ENCODE measurements around the gene NRIP1.

The NRIP1 gene

DNA sequence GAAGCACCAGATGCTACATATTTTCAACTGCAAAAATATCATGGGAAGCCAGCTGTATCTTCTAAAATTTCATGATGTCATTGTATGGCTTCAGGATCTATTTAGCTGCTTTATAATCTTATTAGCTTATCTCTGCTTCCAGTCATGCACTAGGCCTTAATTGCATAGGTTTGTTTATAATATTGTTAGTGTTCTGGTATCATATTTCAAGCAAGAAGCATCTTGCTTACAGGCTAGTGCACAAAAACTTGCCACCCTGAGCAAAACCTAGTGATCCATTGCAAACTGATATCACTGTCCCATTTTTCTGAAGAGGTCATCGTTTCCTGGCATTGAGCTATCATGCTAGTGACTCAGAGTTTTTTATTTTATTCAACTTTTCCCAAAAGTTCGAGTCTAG, 15.7 kb upstream of the NRIP1 start:
- DNase-seq: no peak
- H3F3A ChIP-seq (ENCODE audit: insufficient read depth, low read length): no peaks in the 10 kb centered on the region
- TF ChIP-seq EZH2phosphoT487 (IDR thresholded peaks at IDR 0.05; ENCODE audit: low read length): no peak
- no peak for TF ChIP-seq EZH2 (optimal IDR thresholded peaks at IDR 0.05; ENCODE audit: low read depth, low read length)
- TF ChIP-seq, protein P1, sequence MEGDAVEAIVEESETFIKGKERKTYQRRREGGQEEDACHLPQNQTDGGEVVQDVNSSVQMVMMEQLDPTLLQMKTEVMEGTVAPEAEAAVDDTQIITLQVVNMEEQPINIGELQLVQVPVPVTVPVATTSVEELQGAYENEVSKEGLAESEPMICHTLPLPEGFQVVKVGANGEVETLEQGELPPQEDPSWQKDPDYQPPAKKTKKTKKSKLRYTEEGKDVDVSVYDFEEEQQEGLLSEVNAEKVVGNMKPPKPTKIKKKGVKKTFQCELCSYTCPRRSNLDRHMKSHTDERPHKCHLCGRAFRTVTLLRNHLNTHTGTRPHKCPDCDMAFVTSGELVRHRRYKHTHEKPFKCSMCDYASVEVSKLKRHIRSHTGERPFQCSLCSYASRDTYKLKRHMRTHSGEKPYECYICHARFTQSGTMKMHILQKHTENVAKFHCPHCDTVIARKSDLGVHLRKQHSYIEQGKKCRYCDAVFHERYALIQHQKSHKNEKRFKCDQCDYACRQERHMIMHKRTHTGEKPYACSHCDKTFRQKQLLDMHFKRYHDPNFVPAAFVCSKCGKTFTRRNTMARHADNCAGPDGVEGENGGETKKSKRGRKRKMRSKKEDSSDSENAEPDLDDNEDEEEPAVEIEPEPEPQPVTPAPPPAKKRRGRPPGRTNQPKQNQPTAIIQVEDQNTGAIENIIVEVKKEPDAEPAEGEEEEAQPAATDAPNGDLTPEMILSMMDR (IDR thresholded peaks at IDR 0.05; ENCODE audit: low read length): no peak

DNA sequence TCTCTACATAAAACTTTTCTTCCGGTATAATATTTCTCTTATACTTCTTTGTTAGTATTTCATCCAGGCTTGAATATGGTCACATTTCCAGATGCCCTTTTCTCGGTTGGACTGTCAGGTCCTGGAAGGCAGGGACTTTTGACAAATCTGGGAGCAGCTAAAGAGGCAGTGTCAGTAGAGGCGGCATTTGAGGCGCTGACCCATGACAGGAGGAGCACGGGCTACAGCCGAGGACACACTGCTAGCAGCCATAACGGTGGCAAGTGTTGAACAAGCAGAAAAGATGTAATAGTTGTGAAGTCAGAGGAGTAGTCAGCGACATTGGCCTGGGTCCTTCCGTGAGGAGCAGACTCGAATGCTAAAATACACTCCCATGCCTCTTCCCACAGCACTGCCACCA, 14.5 kb upstream of the NRIP1 start:
- H3K27me3 ChIP-seq (replicated peaks; ENCODE audit: insufficient read depth, low read length): no peaks in the 10 kb centered on the region
- no peak overlapping the region for H2AFZ ChIP-seq (ENCODE audit: low read length)
- no peak for TF ChIP-seq EZH2phosphoT487 (IDR thresholded peaks at IDR 0.05; ENCODE audit: low read length)
- H3K27ac ChIP-seq (ENCODE audit: low read length): no peak overlapping the region
- no peak for DNase-seq
- H3K79me2 ChIP-seq (ENCODE audit: low read length): no peaks in the 10 kb centered on the region
- no peak overlapping the region for H3K9ac ChIP-seq (ENCODE audit: low read length)
- no peaks in the 10 kb centered on the region for H4K20me1 ChIP-seq (ENCODE audit: insufficient read depth, low read length)
- H3F3A ChIP-seq (ENCODE audit: insufficient read depth, low read length): no peaks in the 10 kb centered on the region
- no peaks in the 10 kb centered on the region for H3K9me2 ChIP-seq (replicated peaks; ENCODE audit: insufficient read depth, low read length)
- H3K9me3 ChIP-seq (replicated peaks; ENCODE audit: insufficient read depth, low read length): no peaks in the 10 kb centered on the region
- no peak overlapping the region for H3K4me3 ChIP-seq (ENCODE audit: low read length)
- no peak overlapping the region for H3K4me2 ChIP-seq (ENCODE audit: low read depth, low read length)
- H3K4me1 ChIP-seq (ENCODE audit: low read length): no peaks in the 10 kb centered on the region
- no peaks in the 10 kb centered on the region for H3K36me3 ChIP-seq (replicated peaks; ENCODE audit: insufficient read depth, low read length)

More for the DNA sequence above, 15.7 kb upstream of the NRIP1 start:
- no peaks in the 10 kb centered on the region for H3K4me1 ChIP-seq (ENCODE audit: low read length)
- H3K4me3 ChIP-seq (ENCODE audit: low read length): no peak overlapping the region
- H3K9me2 ChIP-seq (replicated peaks; ENCODE audit: insufficient read depth, low read length): no peaks in the 10 kb centered on the region
- no peak overlapping the region for H3K27ac ChIP-seq (ENCODE audit: low read length)
- no peaks in the 10 kb centered on the region for H3K27me3 ChIP-seq (replicated peaks; ENCODE audit: insufficient read depth, low read length)
- no peaks in the 10 kb centered on the region for H4K20me1 ChIP-seq (ENCODE audit: insufficient read depth, low read length)
- no peak overlapping the region for H3K4me2 ChIP-seq (ENCODE audit: low read depth, low read length)
- no peak overlapping the region for H2AFZ ChIP-seq (ENCODE audit: low read length)
- no peaks in the 10 kb centered on the region for H3K36me3 ChIP-seq (replicated peaks; ENCODE audit: insufficient read depth, low read length)
- H3K9me3 ChIP-seq (replicated peaks; ENCODE audit: insufficient read depth, low read length): no peaks in the 10 kb centered on the region
- no peak overlapping the region for H3K9ac ChIP-seq (ENCODE audit: low read length)
- H3K79me2 ChIP-seq (ENCODE audit: low read length): no peaks in the 10 kb centered on the region

DNA sequence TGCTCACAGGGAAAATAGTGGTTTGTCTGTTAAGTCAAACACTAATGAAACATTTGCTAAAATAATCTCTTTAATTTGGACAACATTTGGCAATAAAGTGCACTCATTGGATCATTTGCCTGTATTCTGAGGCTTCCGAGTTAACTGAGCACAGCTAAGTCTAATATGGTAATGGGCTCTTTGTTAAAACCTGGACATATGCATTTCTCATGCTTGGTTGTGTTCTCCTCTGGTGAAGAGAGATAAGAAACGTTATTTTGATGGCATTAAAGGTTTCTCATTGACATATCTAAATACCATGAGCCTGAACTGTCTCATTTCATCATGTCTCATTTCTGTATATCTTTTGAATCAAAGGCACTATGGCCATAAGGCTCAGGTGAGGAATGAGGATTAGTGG, 13.4 kb upstream of the NRIP1 start:
- Histone ChIP-seq H3K4me3 (ENCODE audit: low read length) (no peak overlapping the region), H3F3A (ENCODE audit: insufficient read depth, low read length) (no peaks in the 10 kb centered on the region), H3K4me2 (ENCODE audit: low read depth, low read length) (no peak overlapping the region), H3K4me1 (ENCODE audit: low read length) (no peaks in the 10 kb centered on the region), H3K27me3 (replicated peaks; ENCODE audit: insufficient read depth, low read length) (no peaks in the 10 kb centered on the region), H2AFZ (ENCODE audit: low read length) (no peak overlapping the region), H3K36me3 (replicated peaks; ENCODE audit: insufficient read depth, low read length) (no peaks in the 10 kb centered on the region), H3K27ac (ENCODE audit: low read length) (no peak overlapping the region), H3K79me2 (ENCODE audit: low read length) (no peaks in the 10 kb centered on the region), H4K20me1 (ENCODE audit: insufficient read depth, low read length) (no peaks in the 10 kb centered on the region), H3K9me2 (replicated peaks; ENCODE audit: insufficient read depth, low read length) (no peaks in the 10 kb centered on the region), H3K9ac (ENCODE audit: low read length) (no peak overlapping the region), H3K9me3 (replicated peaks; ENCODE audit: insufficient read depth, low read length) (no peaks in the 10 kb centered on the region)
- no peak for DNase-seq
- TF ChIP-seq EZH2 (optimal IDR thresholded peaks at IDR 0.05; ENCODE audit: low read depth, low read length) (no peak), EZH2phosphoT487 (IDR thresholded peaks at IDR 0.05; ENCODE audit: low read length) (no peak)
- TF ChIP-seq, protein P1 (IDR thresholded peaks at IDR 0.05; ENCODE audit: low read length): no peak

- Histone ChIP-seq H3K4me1 (ENCODE audit: low read length) (no peaks in the 10 kb centered on the region), H3K9me2 (replicated peaks; ENCODE audit: insufficient read depth, low read length) (no peaks in the 10 kb centered on the region), H3K79me2 (ENCODE audit: low read length) (no peaks in the 10 kb centered on the region), H3K27me3 (replicated peaks; ENCODE audit: insufficient read depth, low read length) (no peaks in the 10 kb centered on the region), H3F3A (ENCODE audit: insufficient read depth, low read length) (no peaks in the 10 kb centered on the region), H2AFZ (ENCODE audit: low read length) (no peak overlapping the region), H3K4me2 (ENCODE audit: low read depth, low read length) (no peak overlapping the region), H3K9ac (ENCODE audit: low read length) (no peak overlapping the region), H3K9me3 (replicated peaks; ENCODE audit: insufficient read depth, low read length) (no peaks in the 10 kb centered on the region), H3K4me3 (ENCODE audit: low read length) (no peak overlapping the region), H3K36me3 (replicated peaks; ENCODE audit: insufficient read depth, low read length) (no peaks in the 10 kb centered on the region), H4K20me1 (ENCODE audit: insufficient read depth, low read length) (no peaks in the 10 kb centered on the region), H3K27ac (ENCODE audit: low read length) (no peak overlapping the region)
- no peak for DNase-seq
- TF ChIP-seq, protein P1 (IDR thresholded peaks at IDR 0.05; ENCODE audit: low read length): no peak
Observed at GRCh38 chr21:15077529-15078145, 12.8 kb upstream of the NRIP1 start.
